Spleen (tissue), 11 donors: ENCODE results near the gene GABBR2. TPM values are rescaled to one million over a fixed set of nuclear protein-coding genes. Genes with fewer than 3 reads are reported as not detected.

ENCODE experiments used
- DNase-seq: peaks from one replicate; pipeline ENCODE4 v3.0.0-alpha.2; 2020
- H3K27ac ChIP-seq, 8 donors: fragments of 200-600 bp; sonication (generic) in 7 of 8; 1 replicate in 4 of 8; 2 replicates in 4 of 8; pipeline versions ENCODE4 v1.5.0 to v1.8.0; 2016 to 2021; ENCODE audit warnings: inconsistent platforms in 4 of 8, mild to moderate bottlenecking in 4 of 8, moderate library complexity in 1 of 8
- H3K27me3 ChIP-seq, 7 donors: fragments of 200-600 bp; sonication (generic) in 6 of 7; replicated peaks in 1 of 7; 1 replicate in 4 of 7; 2 replicates in 3 of 7; pipeline versions ENCODE4 v1.5.0 to v1.8.0; 2016 to 2021; ENCODE audit warnings: inconsistent platforms in 3 of 7, mild to moderate bottlenecking in 1 of 7
- H3K36me3 ChIP-seq, 6 donors: fragments of 200-600 bp; sonication (generic) in 5 of 6; 1 replicate in 4 of 6; 2 replicates in 2 of 6; pipeline versions ENCODE4 v1.5.0 to v1.8.0; 2016 to 2021; ENCODE audit warnings: inconsistent platforms in 2 of 6
- H3K4me1 ChIP-seq, 6 donors: fragments of 200-600 bp; sonication (generic) in 5 of 6; 1 replicate in 3 of 6; 2 replicates in 3 of 6; pipeline versions ENCODE4 v1.5.0 to v1.8.0; 2016 to 2021; ENCODE audit warnings: inconsistent platforms in 3 of 6
- H3K4me3 ChIP-seq, 8 donors: fragments of 200-600 bp; sonication (generic) in 7 of 8; 1 replicate in 4 of 8; 2 replicates in 4 of 8; pipeline versions ENCODE4 v1.5.0 to v1.8.0; 2016 to 2021; ENCODE audit warnings: inconsistent platforms in 4 of 8, mild to moderate bottlenecking in 4 of 8, moderate library complexity in 2 of 8
- H3K9me3 ChIP-seq, 8 donors: fragments of 200-600 bp; sonication (generic) in 7 of 8; 1 replicate in 4 of 8; 2 replicates in 4 of 8; pipeline versions ENCODE4 v1.5.0 to v1.8.0; 2016 to 2021; ENCODE audit warnings: inconsistent platforms in 4 of 8
- POLR2A ChIP-seq, 3 donors: fragments of 450-650 bp; IDR thresholded peaks; one replicate each; pipeline ENCODE4 v1.5.1; 2017; ENCODE audit warnings: antibody characterized with exemption in 3 of 3, mild to moderate bottlenecking in 1 of 3
- POLR2AphosphoS5 ChIP-seq, 3 donors: sonication (generic); formaldehyde crosslinking; IDR thresholded peaks; one replicate each; pipeline ENCODE4 v1.5.1; 2017; ENCODE audit warnings: antibody characterized with exemption in 3 of 3
- WGBS, 5 donors: extraction: QIAGEN DNeasy Blood & Tissue Kit in 3 of 5; methylation state at CpG; one replicate each; pipeline versions ENCODE4 v1.1.5 to v1.1.7; 2013 to 2018; 5-methylcytosine and 5-hydroxymethylcytosine counted together
- intact Hi-C: fragments of 100-400 bp; cut with DNase I; formaldehyde crosslinking; loops from one replicate; pipeline ENCODE4 v1.15.0; 2023; ENCODE audit warnings: low total_unique reads
- polyA plus RNA-seq, 3 donors: library from polyadenylated mRNA; stranded (reverse); fragments of 200-250 nt; gene quantifications; one replicate each; pipeline ENCODE4 v1.2.1, GENCODE V29; 2013
- total RNA-seq, 7 donors: library from RNA; depleted of rRNA in 3 of 7; stranded (reverse); fragments of >200 nt in 3 of 7; fragmentation: NEBNext Ultra II Directional in 4 of 7; extraction: Animal tissue kit (Norgen Biotek cat#: 25700) in 4 of 7; gene quantifications; one replicate each; pipeline versions ENCODE4 v1.1.0 to v1.2.1, GENCODE V29; 2016 to 2021
- TF ChIP-seq, protein P1 (sequence below), 11 experiments: fragments of 200-600 bp in 7 of 11; fragments of 450-650 bp in 4 of 11; sonication (generic) in 4 of 11; IDR thresholded peaks in 8 of 11; conservative IDR thresholded peaks in 3 of 11; 1 replicate in 7 of 11; 2 replicates in 4 of 11; pipeline versions ENCODE4 v1.4.0 to v1.8.0; 2016 to 2021; ENCODE audit warnings: antibody characterized with exemption in 11 of 11, inconsistent platforms in 4 of 11, mild to moderate bottlenecking in 1 of 11
- donor health status: healthy with polysubstance abuse.
- donor health status: DM: no; HTN: no; CAD: no; lungs with moderate emphysema.
- donor health status: DM: no; HTN: no; CAD: no.
- donor health status: Bipolar disorder and iron deficiency.
- donor health status: healthy.
- donor health status: DM: no; HTN: no; CAD: no.
- donor health status: DM: yes; HTN: yes; CAD: no.

Gene GABBR2
- total and polyA plus RNA-seq, 10 donors: 0.03 to 0.32 (median 0.07) TPM; not detected in 7

DNA sequence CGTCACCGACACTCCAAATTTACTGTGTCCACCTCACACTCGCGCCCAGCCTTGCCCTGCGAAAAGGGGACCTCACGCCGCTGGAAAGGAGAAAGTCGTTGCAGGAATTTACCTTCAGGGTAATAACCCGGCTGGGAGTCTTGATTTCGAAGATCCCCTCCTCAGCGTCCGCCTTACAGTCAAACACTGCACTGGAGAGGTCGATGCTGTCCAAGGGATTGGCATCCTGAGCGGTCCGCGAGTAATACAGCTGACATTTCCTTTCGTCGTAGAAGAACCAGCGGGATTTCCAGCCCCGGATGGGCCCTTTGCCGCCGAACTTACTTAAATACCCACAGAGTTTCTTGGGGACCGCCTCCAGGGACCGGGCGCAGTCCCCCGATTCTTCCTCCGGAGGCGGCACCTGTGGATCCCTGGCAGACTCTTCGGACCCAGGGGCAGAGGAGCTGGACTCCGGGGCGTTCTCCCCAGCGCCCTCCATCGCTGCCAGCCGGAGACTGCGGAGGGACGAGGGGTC, 453.6 kb downstream of the GABBR2 start:
- Histone ChIP-seq H3K9me3 (no peaks in the 10 kb centered on the region), H3K27me3 (no peaks in the 10 kb centered on the region), H3K27ac (peak overlapping the region; percentile 97 to 99 (median 99)), H3K36me3 (peaks cover 0 to 18% (median 0%) of the 10 kb centered on the region in 6 donors), H3K4me3 (peak overlapping the region; percentile 74 to 95 (median 89)), H3K4me1 (peaks cover 0 to 68% (median 36%) of the 10 kb centered on the region in 6 donors)
- intact Hi-C loops: loop anchor here (10.0 kb wide), 1 partner anchor 50 kb away; no protein-coding TSS in a partner anchor
- WGBS, 5 donors: 0 to 2% (median 1%) methylated on average over 25 to 36 of the region's 36 CpGs
- TF ChIP-seq POLR2AphosphoS5 (IDR thresholded peaks at IDR 0.05) (no peak), POLR2A (IDR thresholded peaks at IDR 0.05) (no peak)
- TF ChIP-seq, protein P1, sequence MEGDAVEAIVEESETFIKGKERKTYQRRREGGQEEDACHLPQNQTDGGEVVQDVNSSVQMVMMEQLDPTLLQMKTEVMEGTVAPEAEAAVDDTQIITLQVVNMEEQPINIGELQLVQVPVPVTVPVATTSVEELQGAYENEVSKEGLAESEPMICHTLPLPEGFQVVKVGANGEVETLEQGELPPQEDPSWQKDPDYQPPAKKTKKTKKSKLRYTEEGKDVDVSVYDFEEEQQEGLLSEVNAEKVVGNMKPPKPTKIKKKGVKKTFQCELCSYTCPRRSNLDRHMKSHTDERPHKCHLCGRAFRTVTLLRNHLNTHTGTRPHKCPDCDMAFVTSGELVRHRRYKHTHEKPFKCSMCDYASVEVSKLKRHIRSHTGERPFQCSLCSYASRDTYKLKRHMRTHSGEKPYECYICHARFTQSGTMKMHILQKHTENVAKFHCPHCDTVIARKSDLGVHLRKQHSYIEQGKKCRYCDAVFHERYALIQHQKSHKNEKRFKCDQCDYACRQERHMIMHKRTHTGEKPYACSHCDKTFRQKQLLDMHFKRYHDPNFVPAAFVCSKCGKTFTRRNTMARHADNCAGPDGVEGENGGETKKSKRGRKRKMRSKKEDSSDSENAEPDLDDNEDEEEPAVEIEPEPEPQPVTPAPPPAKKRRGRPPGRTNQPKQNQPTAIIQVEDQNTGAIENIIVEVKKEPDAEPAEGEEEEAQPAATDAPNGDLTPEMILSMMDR (IDR thresholded peaks at IDR 0.05 in 8 of 11, conservative IDR thresholded peaks at IDR 0.05 in 3 of 11): no peak
- no peak for DNase-seq

DNA sequence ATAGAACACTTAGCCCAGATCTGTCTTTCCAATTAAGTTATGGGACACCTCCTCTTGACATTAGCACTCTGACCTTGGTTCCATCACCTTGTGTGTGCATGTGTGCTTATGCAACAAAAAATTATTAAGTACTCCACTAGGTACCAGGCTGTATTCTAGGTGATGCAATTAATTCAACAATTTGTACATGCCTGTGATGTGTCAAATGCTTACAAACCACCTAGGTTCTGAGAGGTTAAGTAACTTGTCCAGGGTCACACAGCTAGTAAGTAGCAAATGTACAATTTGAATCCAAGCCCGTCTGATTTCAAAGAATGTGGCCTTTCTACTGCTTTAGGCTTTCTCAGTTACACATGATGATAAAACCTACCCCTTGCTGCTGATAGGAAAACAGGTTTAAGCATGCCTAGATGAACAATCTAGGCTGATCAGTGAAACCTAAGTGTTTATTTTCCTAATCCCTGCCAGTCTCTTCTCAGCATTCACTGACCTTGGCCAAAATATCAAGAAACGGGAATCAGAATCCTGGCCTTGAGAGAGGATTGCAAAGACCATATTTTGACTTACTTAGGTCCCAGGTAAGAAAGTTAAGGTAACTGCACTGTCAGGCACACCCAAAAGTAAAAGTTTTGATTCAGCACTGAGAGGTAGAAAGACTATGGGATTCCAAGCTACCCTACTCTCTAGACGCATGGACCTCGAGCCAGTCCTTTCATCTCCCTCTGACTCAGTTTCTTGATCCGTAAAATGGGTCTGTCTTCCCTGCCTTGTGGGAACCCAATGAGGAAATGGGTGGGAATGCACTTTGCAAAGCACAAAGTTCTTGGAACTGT, 454.3 kb downstream of the GABBR2 start:
- no peak for DNase-seq
- TF ChIP-seq, protein P1 (IDR thresholded peaks at IDR 0.05 in 8 of 11, conservative IDR thresholded peaks at IDR 0.05 in 3 of 11): no peak
- TF ChIP-seq POLR2AphosphoS5 (IDR thresholded peaks at IDR 0.05): no peak
- TF ChIP-seq POLR2A (IDR thresholded peaks at IDR 0.05): no peak
- Histone ChIP-seq H3K4me3 (peak overlapping the region; percentile 74 to 95 (median 89)), H3K27ac (peak overlapping the region in 7 of 8 donors; percentile 97 to 99 (median 99)), H3K9me3 (no peaks in the 10 kb centered on the region), H3K27me3 (no peaks in the 10 kb centered on the region), H3K4me1 (peaks cover 0 to 75% (median 41%) of the 10 kb centered on the region in 6 donors), H3K36me3 (peaks cover 0 to 21% (median 0%) of the 10 kb centered on the region in 6 donors)
- intact Hi-C loops: loop anchor here (5.0 to 10.0 kb wide), 2 partner anchors 50 to 272 kb away; partner anchors contain the start of gene ANP32B
- WGBS, 5 donors: 54 to 62% (median 57%) methylated on average over 5 of the region's 5 CpGs

DNA sequence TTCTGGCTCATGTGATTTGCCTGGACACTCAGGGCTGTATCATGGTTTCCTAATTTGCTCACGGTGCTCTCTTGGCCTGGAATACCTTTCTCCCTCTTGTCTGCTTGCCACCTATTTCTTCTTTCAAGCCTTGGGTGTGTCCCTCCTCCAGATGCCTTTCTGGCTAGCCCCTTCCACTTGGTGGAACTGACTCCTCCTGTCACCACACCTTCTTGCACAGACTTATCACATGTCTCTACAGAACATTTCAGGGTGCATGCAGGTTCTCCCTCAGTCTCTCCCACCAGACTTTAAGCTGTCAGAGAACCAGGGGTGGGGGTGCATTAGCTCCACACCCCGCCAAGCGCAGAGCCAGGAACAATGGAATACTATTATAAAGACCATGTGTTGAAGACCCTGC, 455.2 kb downstream of the GABBR2 start:
- WGBS, 5 donors: 84 to 95% (median 87%) methylated on average over 3 of the region's 3 CpGs
- TF ChIP-seq, protein P1 (IDR thresholded peaks at IDR 0.05 in 8 of 11, conservative IDR thresholded peaks at IDR 0.05 in 3 of 11): no peak
- TF ChIP-seq POLR2AphosphoS5 (IDR thresholded peaks at IDR 0.05) (no peak), POLR2A (IDR thresholded peaks at IDR 0.05) (no peak)
- intact Hi-C loops: loop anchor here (5.0 to 10.0 kb wide), 2 partner anchors 49 to 271 kb away; partner anchors contain the start of gene ANP32B
- Histone ChIP-seq H3K27ac (peak overlapping the region in 3 of 8 donors; percentile 13 to 99 (median 23)), H3K36me3 (peaks cover 0 to 29% (median 0%) of the 10 kb centered on the region in 6 donors), H3K4me1 (peaks cover 5 to 84% (median 49%) of the 10 kb centered on the region in 6 donors), H3K27me3 (no peaks in the 10 kb centered on the region), H3K4me3 (peak overlapping the region in 3 of 8 donors; percentile 74 to 95 (median 90)), H3K9me3 (no peaks in the 10 kb centered on the region)
- no peak for DNase-seq
